Lung (tissue), 12 donors: ENCODE data around the gene ECHDC1. TPM values are rescaled to one million over a fixed set of nuclear protein-coding genes. Genes with fewer than 3 reads are reported as not detected.

Source experiments
- ATAC-seq: fragments of 200-7000 bp; cut with Tn5 transposase; one replicate; pipeline ENCODE4 v1.9.1; 2020; ENCODE audit warnings: moderate number of reproducible peaks; ENCODE audit not compliant: insufficient read depth, low FRiP score
- DNase-seq, 3 donors: peaks; one replicate each; pipeline ENCODE4 v3.0.0-alpha.2; 2013 to 2017
- H3K27ac ChIP-seq, 2 donors: one replicate each; pipeline ENCODE4 v1.5.1; 2013; ENCODE audit warnings: mild to moderate bottlenecking in 2 of 2, moderate library complexity in 2 of 2, control low read depth in 1 of 2, inconsistent platforms in 1 of 2, low read depth in 1 of 2, low read length in 1 of 2
- H3K27me3 ChIP-seq, 3 donors: one replicate each; pipeline ENCODE4 v1.5.1; 2013; ENCODE audit warnings: low read length in 2 of 3; ENCODE audit not compliant: control insufficient read depth in 3 of 3, insufficient read depth in 3 of 3
- H3K36me3 ChIP-seq, 4 donors: one replicate each; pipeline ENCODE4 v1.5.1; 2013; ENCODE audit warnings: low read length in 4 of 4, mild to moderate bottlenecking in 1 of 4, moderate library complexity in 1 of 4; ENCODE audit not compliant: control insufficient read depth in 4 of 4, insufficient read depth in 4 of 4
- H3K4me1 ChIP-seq, 5 donors: one replicate each; pipeline ENCODE4 v1.5.1; 2013; ENCODE audit warnings: low read length in 5 of 5, mild to moderate bottlenecking in 2 of 5, moderate library complexity in 1 of 5; ENCODE audit not compliant: control insufficient read depth in 5 of 5, insufficient read depth in 5 of 5
- H3K4me3 ChIP-seq: one replicate; pipeline ENCODE4 v1.5.1; 2013; ENCODE audit warnings: mild to moderate bottlenecking, control low read depth, moderate library complexity
- H3K9ac ChIP-seq, 2 donors: one replicate each; pipeline ENCODE4 v1.5.1; 2013; ENCODE audit warnings: low read length in 2 of 2, control low read depth in 1 of 2; ENCODE audit not compliant: insufficient read depth in 1 of 2
- H3K9me3 ChIP-seq, 4 donors: one replicate each; pipeline ENCODE4 v1.5.1; 2013; ENCODE audit warnings: low read length in 3 of 4, mild to moderate bottlenecking in 1 of 4, moderate library complexity in 1 of 4; ENCODE audit not compliant: control insufficient read depth in 4 of 4, insufficient read depth in 3 of 4
- WGBS, 2 donors: extraction: QIAGEN DNeasy Blood & Tissue Kit; methylation state at CpG; one replicate each; pipeline ENCODE4 v1.1.7; 2013; 5-methylcytosine and 5-hydroxymethylcytosine counted together
- polyA plus RNA-seq, 2 donors: library from polyadenylated mRNA; stranded (reverse); fragments of 200-250 nt; gene quantifications; one replicate each; pipeline ENCODE4 v1.2.1, GENCODE V29; 2013
- total RNA-seq, 2 donors: library from RNA; depleted of rRNA in 1 of 2; stranded (reverse); fragments of >200 nt in 1 of 2; gene quantifications; one replicate each; pipeline ENCODE4 v1.2.1, GENCODE V29; 2014 to 2021
- TF ChIP-seq, protein P1 (sequence below): IDR thresholded peaks from 2 replicates; pipeline ENCODE4 v1.5.1; 2012; ENCODE audit warnings: mild to moderate bottlenecking; ENCODE audit errors: control extremely low read depth, extremely low read depth
- donor health status: control.
- donor health status: control.
- donor health status: Bipolar disorder and iron deficiency.
- donor health status: healthy.
- donor health status: DM: yes; HTN: yes; CAD: no.

ECHDC1 gene
- total and polyA plus RNA-seq, 4 donors = 56.5 to 119 (median 81.4) TPM

DNA sequence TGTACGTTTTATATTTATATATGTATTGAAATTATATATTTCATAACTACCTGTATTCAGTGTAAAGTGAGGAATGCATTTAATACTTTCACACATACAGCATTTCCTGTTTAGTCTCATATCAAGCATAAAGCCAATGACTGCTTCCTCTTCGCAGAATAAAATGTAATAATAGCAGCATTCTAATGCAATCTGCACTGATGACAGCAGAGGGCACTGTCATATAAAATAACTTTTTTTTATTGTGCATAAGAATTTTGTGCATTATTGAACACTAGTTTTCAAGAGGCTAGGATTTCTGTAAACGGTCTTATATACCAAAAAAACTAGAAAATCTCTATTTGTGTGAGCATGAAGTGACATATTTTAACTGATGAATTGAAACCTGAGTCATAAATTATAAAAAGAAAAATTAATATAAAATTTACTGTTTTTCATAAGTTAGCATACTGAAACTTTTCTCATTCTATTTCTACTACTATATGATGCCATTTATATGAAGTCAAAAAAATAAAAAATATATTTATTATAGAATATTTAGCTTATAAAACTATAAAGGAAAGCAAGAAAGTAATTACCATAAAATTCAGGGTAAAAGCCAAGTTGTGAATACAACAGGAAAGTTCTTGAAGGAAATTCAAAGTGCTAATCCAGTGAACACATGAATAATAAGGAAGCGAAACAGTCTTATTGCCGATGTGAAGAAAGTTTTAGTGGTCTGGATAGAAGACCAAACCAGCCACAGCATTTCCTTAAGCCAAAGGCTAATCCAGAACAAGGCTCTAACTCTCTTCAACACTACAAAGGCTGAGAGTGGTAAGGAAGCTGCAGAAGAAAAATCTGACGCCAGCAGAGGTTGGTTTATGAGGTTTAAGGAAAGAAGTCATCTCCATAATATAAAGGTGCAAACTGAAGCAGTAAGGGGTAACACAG lies 40.4 kb downstream of the ECHDC1 start:
- DNase-seq (peak; percentile 39 to 82 (median 81)), ATAC-seq (peak; percentile 29)
- TF ChIP-seq, protein P1, sequence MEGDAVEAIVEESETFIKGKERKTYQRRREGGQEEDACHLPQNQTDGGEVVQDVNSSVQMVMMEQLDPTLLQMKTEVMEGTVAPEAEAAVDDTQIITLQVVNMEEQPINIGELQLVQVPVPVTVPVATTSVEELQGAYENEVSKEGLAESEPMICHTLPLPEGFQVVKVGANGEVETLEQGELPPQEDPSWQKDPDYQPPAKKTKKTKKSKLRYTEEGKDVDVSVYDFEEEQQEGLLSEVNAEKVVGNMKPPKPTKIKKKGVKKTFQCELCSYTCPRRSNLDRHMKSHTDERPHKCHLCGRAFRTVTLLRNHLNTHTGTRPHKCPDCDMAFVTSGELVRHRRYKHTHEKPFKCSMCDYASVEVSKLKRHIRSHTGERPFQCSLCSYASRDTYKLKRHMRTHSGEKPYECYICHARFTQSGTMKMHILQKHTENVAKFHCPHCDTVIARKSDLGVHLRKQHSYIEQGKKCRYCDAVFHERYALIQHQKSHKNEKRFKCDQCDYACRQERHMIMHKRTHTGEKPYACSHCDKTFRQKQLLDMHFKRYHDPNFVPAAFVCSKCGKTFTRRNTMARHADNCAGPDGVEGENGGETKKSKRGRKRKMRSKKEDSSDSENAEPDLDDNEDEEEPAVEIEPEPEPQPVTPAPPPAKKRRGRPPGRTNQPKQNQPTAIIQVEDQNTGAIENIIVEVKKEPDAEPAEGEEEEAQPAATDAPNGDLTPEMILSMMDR = peak; percentile 58
- peaks cover 0 to 19% (median 5%) of the 10 kb centered on the region in 5 donors for H3K4me1 ChIP-seq
- peaks cover 0 to 2% (median 0%) of the 10 kb centered on the region in 4 donors for H3K9me3 ChIP-seq
- 33 to 40% methylated on average over 6 of the region's 6 CpGs for WGBS, 2 donors
- no peak overlapping the region for H3K4me3 ChIP-seq
- H3K27ac ChIP-seq = no peak overlapping the region
- H3K9ac ChIP-seq = no peak overlapping the region
- H3K27me3 ChIP-seq = no peaks in the 10 kb centered on the region
- H3K36me3 ChIP-seq = peaks cover 0 to 4% (median 2%) of the 10 kb centered on the region in 4 donors

DNA sequence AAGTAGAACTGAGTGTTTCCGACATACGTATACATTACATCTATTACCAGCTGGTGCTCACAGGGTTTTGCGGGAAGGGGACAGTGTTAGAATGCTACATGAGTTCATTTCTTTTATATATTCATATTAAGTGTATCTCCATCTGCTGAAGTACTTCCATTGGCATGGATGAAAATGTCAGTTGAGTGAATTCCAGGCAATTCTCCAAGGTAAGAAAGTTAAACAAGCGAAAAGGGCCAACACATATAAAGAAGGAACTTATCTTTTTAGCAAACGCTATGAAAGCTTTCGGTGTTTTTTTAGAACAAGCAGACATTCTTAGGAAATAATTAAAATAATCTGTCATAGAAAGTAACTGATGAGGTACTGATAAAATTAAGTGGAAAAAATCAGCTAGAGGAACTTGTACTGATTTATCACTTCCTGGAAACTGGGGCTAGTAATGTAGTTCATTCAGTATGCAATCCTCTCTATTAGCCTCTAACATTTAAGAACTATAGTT lies 42.2 kb downstream of the ECHDC1 start:
- no peak overlapping the region for H3K9ac ChIP-seq
- no peak overlapping the region for H3K4me3 ChIP-seq
- H3K9me3 ChIP-seq = peaks cover 0 to 1% (median 0%) of the 10 kb centered on the region in 4 donors
- H3K27ac ChIP-seq = no peak overlapping the region
- H3K27me3 ChIP-seq = no peaks in the 10 kb centered on the region
- TF ChIP-seq, protein P1 = no peak
- H3K36me3 ChIP-seq = peaks cover 2 to 5% (median 2%) of the 10 kb centered on the region in 4 donors
- peaks cover 0 to 19% (median 5%) of the 10 kb centered on the region in 5 donors for H3K4me1 ChIP-seq
- 58 to 77% methylated on average over 6 of the region's 6 CpGs for WGBS, 2 donors
- DNase-seq (peak in 2 of 3 donors; percentile 42 to 49), ATAC-seq (no peak)

DNA sequence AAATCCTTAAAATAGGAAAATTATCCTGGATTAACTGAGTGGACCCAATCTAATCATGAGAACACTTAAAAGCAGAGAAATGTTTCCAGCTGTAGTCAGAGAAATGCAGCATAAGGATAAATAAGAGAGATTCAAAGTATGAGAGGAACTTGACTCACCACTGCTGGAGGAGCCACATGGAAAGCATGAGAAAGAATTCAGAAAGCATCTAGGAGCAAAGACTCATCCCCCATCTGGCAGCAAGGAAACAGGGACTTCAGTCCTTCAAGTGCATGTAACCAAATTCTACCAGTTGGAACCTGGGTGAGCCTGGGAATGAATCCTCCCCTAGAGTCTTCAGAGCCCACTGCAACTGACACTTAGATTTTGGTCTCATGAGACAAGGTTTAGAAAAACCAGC lies 43.0 kb downstream of the ECHDC1 start:
- no peak for ATAC-seq
- TF ChIP-seq, protein P1 = no peak
- Histone ChIP-seq H3K4me3 (no peak overlapping the region), H3K27me3 (no peaks in the 10 kb centered on the region), H3K27ac (no peak overlapping the region), H3K9ac (no peak overlapping the region), H3K9me3 (no peaks in the 10 kb centered on the region), H3K4me1 (peaks cover 0 to 19% (median 5%) of the 10 kb centered on the region in 5 donors), H3K36me3 (peaks cover 0 to 5% (median 2%) of the 10 kb centered on the region in 4 donors)
- DNase-seq = no peak
